Measurements from ENCODE around the gene TRPM3.

GRCh38 chr9:70688704-70689103 lies 432.7 kb downstream of the TRPM3 start:
- no peak for TF ChIP-seq CTCF (IDR thresholded peaks at IDR 0.05)
- no peak for TF ChIP-seq POLR2A (IDR thresholded peaks at IDR 0.05)

Data from adrenal gland (tissue), 5 donors.